Measurements from ENCODE around the gene SLA2. TPM values are rescaled to one million over a fixed set of nuclear protein-coding genes. Genes with fewer than 3 reads are reported as not detected.

Gene SLA2
- total RNA-seq, 2 experiments from 2014 or later: 19.9 to 21.3 TPM

GRCh38 chr20:36655004-36655403, 9.0 kb upstream of the SLA2 start:
- no peak for TF ChIP-seq CTCF (IDR thresholded peaks at IDR 0.05)
- ATAC-seq (ENCODE audit: poor library complexity) (no peak), DNase-seq (no peak)
- CTCF ChIA-PET: no interaction called here
- no peaks in the 10 kb centered on the region for H3K27me3 ChIP-seq (ENCODE audit: control insufficient read depth in 1 of 2, insufficient read depth in 2 of 2, low read length in 2 of 2)
- intact Hi-C loops (cut with DNase I, micrococcal nuclease): no loop called here
- H3K9me3 Mint-ChIP-seq: no peaks in the 10 kb centered on the region
- H3K36me3 ChIP-seq (ENCODE audit: insufficient read depth, low read length): peaks cover 39% of the 10 kb centered on the region
- H3K36me3 Mint-ChIP-seq (ENCODE audit: low read depth): peaks cover 38% of the 10 kb centered on the region
- H3K4me3 Mint-ChIP-seq: no peak overlapping the region
- H3K27me3 Mint-ChIP-seq: no peaks in the 10 kb centered on the region
- no peak overlapping the region for H3K27ac Mint-ChIP-seq
- peaks cover 13% of the 10 kb centered on the region for H3K4me1 ChIP-seq (ENCODE audit: insufficient read depth, low read length)
- peaks cover 22% of the 10 kb centered on the region for H3K4me1 Mint-ChIP-seq (ENCODE audit: low read depth)
- H3K4me3 ChIP-seq (ENCODE audit: low read length): no peak overlapping the region
- H3K9me3 ChIP-seq (ENCODE audit: control insufficient read depth in 1 of 2, insufficient read depth in 1 of 2, low read length in 2 of 2): no peaks in the 10 kb centered on the region
- POLR2A ChIA-PET: interaction anchor here (1.5 kb wide), 1 partner anchor 49 kb away, joined by 4 read pairs; the partner anchor contains the start of gene RAB5IF
- H3K27ac ChIP-seq (ENCODE audit: low read depth in 1 of 2, low read length in 2 of 2): no peak overlapping the region

GRCh38 chr20:36654506-36654905, 8.5 kb upstream of the SLA2 start:
- no peak overlapping the region for H3K4me3 ChIP-seq (ENCODE audit: low read length)
- Mint-ChIP-seq H3K9me3 (no peaks in the 10 kb centered on the region), H3K4me1 (ENCODE audit: low read depth) (peaks cover 22% of the 10 kb centered on the region), H3K27ac (no peak overlapping the region), H3K4me3 (no peak overlapping the region), H3K27me3 (no peaks in the 10 kb centered on the region), H3K36me3 (ENCODE audit: low read depth) (peaks cover 38% of the 10 kb centered on the region)
- intact Hi-C loops (cut with DNase I, micrococcal nuclease): no loop called here
- POLR2A ChIA-PET: interaction anchor here (1.5 kb wide), 1 partner anchor 49 kb away, joined by 4 read pairs; the partner anchor contains the start of gene RAB5IF
- H3K36me3 ChIP-seq (ENCODE audit: insufficient read depth, low read length): peaks cover 39% of the 10 kb centered on the region
- DNase-seq (no peak), ATAC-seq (ENCODE audit: poor library complexity) (no peak)
- CTCF ChIA-PET: no interaction called here
- H3K27me3 ChIP-seq (ENCODE audit: control insufficient read depth in 1 of 2, insufficient read depth in 2 of 2, low read length in 2 of 2): no peaks in the 10 kb centered on the region
- H3K4me1 ChIP-seq (ENCODE audit: insufficient read depth, low read length): peaks cover 13% of the 10 kb centered on the region
- H3K27ac ChIP-seq (ENCODE audit: low read depth in 1 of 2, low read length in 2 of 2): no peak overlapping the region
- no peaks in the 10 kb centered on the region for H3K9me3 ChIP-seq (ENCODE audit: control insufficient read depth in 1 of 2, insufficient read depth in 1 of 2, low read length in 2 of 2)
- no peak for TF ChIP-seq CTCF (IDR thresholded peaks at IDR 0.05)

- Histone ChIP-seq H3K4me3 (ENCODE audit: low read length) (no peak overlapping the region), H3K27me3 (ENCODE audit: control insufficient read depth in 1 of 2, insufficient read depth in 2 of 2, low read length in 2 of 2) (no peaks in the 10 kb centered on the region), H3K9me3 (ENCODE audit: control insufficient read depth in 1 of 2, insufficient read depth in 1 of 2, low read length in 2 of 2) (no peaks in the 10 kb centered on the region), H3K27ac (ENCODE audit: low read depth in 1 of 2, low read length in 2 of 2) (no peak overlapping the region), H3K4me1 (ENCODE audit: insufficient read depth, low read length) (peaks cover 6% of the 10 kb centered on the region), H3K36me3 (ENCODE audit: insufficient read depth, low read length) (peaks cover 39% of the 10 kb centered on the region)
- ATAC-seq (ENCODE audit: poor library complexity) (no peak), DNase-seq (no peak)
- H3K27me3 Mint-ChIP-seq: no peaks in the 10 kb centered on the region
- peaks cover 14% of the 10 kb centered on the region for H3K4me1 Mint-ChIP-seq (ENCODE audit: low read depth)
- H3K36me3 Mint-ChIP-seq (ENCODE audit: low read depth): peaks cover 35% of the 10 kb centered on the region
- POLR2A ChIA-PET: no interaction called here
- no peak overlapping the region for H3K27ac Mint-ChIP-seq
- CTCF ChIA-PET: no interaction called here
- intact Hi-C loops (cut with DNase I, micrococcal nuclease): no loop called here
- no peak for TF ChIP-seq CTCF (IDR thresholded peaks at IDR 0.05)
- no peaks in the 10 kb centered on the region for H3K9me3 Mint-ChIP-seq
- H3K4me3 Mint-ChIP-seq: no peak overlapping the region
Measured at GRCh38 chr20:36653456-36653855, 7.5 kb upstream of the SLA2 start.
